ENCODE results near the gene VOPP1.

The VOPP1 gene

GRCh38 chr7:55554038-55554437, 18.3 kb downstream of the VOPP1 start:
- no peak for DNase-seq (ENCODE audit: low spot score)

DNA sequence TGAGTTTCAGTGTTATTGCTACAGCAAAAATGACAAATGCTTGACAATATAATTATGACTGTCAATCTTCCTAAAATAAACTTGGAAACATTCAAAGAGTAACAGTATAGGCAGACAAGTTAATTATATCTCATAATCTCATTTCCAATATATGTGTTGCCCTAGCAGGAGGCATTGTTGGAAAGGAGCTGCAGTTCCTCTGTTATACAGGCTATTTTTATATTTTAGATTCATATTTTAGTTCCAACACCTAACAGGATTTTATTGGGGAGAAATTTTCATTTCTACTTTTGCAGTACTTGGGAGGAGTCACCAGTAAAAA, 19.3 kb downstream of the VOPP1 start:
- DNase-seq (ENCODE audit: low spot score): no peak

- no peak for DNase-seq (ENCODE audit: low spot score)
Measured at GRCh38 chr7:55552320-55553023, 19.8 kb downstream of the VOPP1 start.

GRCh38 chr7:55550841-55551537, 21.3 kb downstream of the VOPP1 start:
- DNase-seq (ENCODE audit: low spot score): no peak

DNA sequence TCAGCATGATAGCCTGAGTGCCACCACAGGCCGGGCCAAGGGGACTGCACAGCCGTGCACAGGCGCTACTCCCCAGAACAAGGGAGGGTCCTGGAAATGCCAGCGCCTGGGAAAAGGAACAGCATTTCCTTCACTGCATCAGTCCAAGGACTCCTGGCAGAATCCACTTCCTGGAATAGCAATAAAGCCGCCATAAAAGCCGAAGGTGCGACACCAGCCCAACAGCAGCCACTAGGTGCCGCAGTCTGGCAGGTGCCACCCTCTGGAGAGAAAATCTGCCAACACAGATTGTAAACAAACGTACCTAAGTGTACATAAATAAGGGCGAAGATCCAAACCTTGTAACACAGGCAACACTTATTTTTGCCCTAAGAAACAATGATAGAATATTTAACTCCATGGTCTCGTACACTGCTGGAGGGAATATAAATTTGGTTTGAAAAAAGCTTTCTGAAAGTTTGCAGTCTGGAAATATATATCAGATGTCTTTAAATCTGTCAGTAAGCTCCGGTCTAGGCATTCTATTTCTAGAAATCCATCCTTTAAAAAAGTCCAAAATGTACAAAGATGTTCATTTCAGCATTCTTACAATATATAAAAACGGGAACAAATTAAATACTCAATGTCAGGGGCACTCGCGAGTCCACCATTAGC, 22.2 kb downstream of the VOPP1 start:
- DNase-seq (ENCODE audit: low spot score): no peak

DNA sequence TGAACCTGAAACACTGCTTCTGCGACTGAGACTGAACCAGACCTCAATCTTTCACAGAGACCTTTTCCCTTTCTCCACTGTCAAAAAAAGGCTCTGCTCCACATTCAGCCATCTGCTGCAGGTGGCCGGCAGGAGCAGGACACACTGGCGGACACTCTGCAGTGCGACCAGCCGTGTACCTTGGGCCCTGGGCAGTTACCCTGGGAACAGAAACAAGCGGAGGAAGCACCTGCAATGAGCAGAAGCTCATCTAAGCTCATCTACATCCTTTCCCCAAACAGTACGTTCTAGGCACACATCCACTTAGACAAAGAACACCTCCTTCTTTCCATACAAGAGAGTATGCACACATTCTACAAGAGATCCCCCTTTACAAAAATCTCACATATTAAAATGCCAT, 22.8 kb downstream of the VOPP1 start:
- DNase-seq (ENCODE audit: low spot score): no peak

DNA sequence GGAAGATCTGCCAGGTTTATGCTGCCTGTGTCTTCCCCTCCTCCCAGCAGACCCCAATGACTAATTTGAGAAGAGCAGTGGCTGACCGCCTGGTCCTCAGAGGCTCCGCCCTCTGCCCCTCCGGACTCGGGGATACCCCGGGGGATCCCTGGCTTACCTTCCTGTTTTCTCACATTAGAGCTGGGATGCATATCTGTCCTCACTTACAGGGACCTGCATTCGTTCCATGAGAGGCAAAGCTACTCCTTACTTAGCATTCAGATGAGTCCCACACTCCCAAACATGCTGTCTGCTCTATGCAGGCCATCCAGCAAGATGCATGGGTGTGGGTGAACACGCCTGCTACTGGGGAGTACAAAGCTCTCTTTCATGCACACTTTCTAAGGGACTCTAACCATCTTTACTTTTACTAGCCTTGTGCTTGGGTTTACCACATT, 24.0 kb downstream of the VOPP1 start:
- no peak for DNase-seq (ENCODE audit: low spot score)

DNA sequence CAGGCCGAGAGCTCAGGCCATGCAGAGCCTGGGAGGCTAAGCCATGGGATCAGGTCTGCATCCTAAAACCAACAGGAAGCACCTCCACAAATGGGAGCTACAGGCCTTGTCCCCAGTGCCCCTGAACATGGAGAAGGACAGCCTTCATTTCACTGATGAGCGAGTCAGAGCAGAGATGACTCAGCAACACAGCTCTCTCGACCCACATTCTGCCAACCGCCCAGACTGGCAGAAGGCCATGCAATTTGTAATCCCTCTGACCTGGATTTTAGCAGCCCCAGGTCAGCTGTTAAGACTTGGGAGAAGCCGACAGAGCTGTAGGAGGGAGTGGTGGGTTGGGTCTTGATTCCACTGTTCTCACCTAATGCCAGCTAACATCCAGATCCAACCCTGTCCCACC, 25.5 kb downstream of the VOPP1 start:
- DNase-seq (ENCODE audit: low spot score): peak; percentile 86

DNA sequence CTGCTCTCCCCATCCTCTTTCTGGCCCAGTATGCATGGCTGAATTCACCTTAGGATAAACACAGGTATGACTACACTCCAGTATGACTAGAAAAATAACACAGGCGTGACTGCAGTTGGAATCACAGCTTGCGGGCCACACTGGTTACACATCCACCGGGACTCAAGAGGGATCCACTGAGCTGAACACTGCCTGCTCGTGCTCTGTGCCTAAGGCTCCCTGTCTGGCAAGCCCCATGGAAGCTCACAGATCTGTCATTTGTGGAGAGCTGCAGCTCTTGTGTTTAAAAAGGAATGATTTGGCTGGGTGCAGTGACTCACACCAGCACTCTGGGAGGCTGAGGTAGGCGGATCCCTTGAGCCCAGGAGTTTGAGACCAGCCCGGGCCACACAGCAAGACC, 26.8 kb downstream of the VOPP1 start:
- no peak for DNase-seq (ENCODE audit: low spot score)

DNA sequence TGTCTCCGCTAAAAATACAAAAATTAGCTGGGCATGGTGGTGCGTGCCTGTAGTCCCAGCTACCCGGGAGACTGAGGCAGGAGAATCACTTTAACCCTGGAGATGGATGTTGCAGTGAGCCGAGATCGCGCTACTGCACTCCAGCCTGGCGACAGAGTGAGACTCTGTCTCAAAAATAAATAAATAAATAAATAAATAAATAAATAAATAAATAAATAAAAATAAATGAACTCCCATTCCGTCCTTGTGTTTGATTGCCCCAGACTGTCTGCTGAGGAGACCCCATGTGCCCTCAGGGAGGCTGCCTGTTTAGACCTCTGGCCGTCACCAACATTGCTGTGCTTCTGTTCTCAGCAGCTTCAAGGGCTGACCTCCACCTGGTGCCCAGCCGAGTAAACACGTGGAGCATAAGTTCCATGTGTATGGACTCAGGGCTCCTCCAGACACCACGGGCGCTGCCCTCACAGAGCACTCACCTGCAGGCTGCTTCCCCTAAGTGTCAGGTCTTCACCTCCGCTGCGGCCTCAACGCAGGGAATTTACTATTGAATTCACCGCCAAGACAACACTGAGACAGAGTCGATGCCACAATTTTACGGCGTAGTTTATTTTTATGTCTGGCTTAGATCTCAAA, 32.0 kb downstream of the VOPP1 start:
- no peak for DNase-seq (ENCODE audit: low spot score)

DNA sequence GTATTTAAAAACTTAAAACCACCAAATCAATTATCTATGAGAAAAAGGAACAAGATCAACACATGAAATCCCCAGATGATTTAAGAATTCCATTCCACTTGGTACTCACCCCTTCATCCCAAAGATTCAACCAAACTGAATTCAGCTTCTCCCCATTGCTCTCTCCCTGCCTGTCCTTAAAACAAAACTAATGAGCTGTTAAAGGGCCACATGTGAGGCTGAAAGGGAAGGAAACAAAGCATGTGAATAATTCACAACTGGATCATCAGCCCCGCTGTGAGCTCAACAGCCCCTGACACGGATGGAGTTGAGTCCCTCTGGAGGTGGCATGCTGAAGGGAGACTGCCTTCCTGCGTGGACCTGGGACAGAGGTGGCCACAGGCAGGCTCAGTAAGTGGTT, 32.9 kb downstream of the VOPP1 start:
- no peak for DNase-seq (ENCODE audit: low spot score)

DNA sequence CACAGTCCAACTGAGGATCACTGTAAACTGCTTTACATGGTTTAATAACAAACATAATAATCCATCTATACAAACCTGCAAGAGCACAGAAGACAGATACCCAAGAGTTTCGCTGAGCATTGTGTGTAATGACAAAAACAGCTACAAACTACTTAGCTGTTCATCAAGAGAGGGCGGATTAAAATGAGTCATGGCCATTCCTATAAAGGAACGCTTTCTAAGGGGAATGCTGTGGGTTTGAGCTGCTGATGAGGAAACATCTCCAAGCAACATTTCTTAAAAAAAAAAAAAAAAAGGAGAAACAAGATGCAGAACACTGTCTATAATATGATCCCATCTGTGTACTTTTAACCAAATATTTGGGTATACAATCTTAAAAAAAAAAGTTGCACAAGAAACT, 33.8 kb downstream of the VOPP1 start:
- peak; percentile 34 for DNase-seq (ENCODE audit: low spot score)

DNA sequence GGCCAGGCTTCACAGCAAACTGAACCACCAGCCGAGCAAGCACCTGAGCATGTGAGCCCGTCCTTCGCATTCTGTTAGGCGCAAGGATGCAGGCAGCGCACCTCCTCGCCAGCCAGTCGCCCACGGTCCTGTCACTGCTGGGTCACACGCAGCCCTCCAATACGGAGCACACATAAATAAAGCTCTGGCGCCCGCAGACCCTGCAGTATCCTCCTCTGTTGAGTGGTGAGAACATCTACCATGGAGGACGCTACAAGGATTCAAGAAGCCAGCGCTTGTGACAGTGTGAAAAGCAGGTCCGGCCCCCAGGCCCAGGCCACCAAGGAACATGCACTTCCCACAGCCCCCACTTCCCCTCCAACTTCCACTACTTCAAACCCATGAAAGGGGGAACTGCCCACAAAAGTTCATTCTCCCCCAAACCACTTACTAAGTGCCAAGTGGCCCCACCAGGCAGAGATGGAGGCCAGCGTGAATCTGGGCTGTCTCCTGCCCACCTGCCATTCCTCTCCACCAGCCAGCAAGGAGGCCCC, 34.8 kb downstream of the VOPP1 start:
- DNase-seq (ENCODE audit: low spot score): no peak

GRCh38 chr7:55536619-55537457, 35.5 kb downstream of the VOPP1 start:
- DNase-seq (ENCODE audit: low spot score): no peak

- no peak for DNase-seq (ENCODE audit: low spot score)
Measured at GRCh38 chr7:55535617-55536016, 36.7 kb downstream of the VOPP1 start.

DNA sequence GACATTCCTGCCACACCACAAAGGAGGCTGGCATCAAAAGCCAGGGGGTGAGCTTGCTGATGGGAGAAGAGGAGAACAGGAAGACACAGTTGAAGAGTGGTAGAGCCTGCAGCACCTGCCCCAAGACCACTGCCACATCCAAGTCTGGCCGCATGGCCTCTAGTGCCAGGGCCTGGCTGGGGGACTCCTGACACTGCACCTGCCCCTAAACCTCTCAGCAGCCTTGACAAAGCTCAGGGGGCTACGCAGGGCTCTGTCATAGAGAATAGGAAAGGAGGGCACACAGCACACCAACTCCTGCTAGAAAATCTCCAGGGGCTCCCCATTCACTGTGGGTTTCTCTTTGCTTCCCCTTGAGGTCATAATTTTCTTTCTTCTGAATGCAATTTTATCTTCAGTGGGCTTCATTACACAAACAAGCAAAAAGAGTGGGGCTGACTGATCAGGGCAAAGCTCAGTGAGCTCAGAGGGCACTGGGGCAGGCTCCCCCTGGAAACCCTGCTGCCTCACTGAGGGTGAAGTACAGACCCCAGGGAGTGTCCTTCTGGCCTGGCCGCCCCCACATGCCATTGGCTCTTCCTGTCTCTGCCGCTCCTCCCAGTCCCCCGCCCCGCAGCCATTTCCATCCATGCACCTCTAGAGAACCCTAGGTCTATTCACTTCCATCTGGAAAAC, 37.2 kb downstream of the VOPP1 start:
- no peak for DNase-seq (ENCODE audit: low spot score)

- DNase-seq (ENCODE audit: low spot score): no peak
Measured at GRCh38 chr7:55534262-55534915, 37.9 kb downstream of the VOPP1 start.

DNA sequence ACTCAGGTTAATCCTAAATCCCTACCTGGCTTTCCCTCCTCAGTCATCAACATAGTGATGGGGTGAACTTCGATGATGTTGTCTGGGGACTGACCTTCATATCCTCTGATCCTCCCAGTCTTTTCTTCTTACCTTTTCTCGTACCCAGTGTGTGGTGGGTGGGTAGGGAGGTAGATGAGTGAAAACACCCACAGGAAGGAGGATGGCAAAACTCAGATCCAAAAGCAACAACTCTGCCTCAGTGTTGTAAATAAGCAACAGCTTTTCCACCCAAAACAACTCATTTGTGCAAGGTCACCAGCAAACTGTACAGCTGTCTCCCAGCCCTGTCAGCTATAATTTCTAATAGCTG, 38.6 kb downstream of the VOPP1 start:
- DNase-seq (ENCODE audit: low spot score): no peak

GRCh38 chr7:55533050-55533728, 39.1 kb downstream of the VOPP1 start:
- DNase-seq (ENCODE audit: low spot score): peak; percentile 43

Measured in RKO (cell line).